ENCODE measurements around the gene KCNJ2.

KCNJ2 gene

GRCh38 chr17:70139449-70139993 lies 29.8 kb upstream of the KCNJ2 start:
- Histone ChIP-seq H3K4me2 (ENCODE audit: low read length) (no peak overlapping the region), H3K79me2 (ENCODE audit: control insufficient read depth, low read length) (no peaks in the 10 kb centered on the region), H3K27ac (ENCODE audit: low read depth, low read length) (no peak overlapping the region), H3K4me1 (ENCODE audit: control insufficient read depth, low read length) (no peaks in the 10 kb centered on the region), H3F3A (ENCODE audit: control insufficient read depth, insufficient read depth) (no peaks in the 10 kb centered on the region), H3K9me2 (replicated peaks; ENCODE audit: control insufficient read depth, low read length) (no peaks in the 10 kb centered on the region), H3K9me3 (ENCODE audit: control insufficient read depth, insufficient read depth, low read length) (no peaks in the 10 kb centered on the region), H3K4me3 (ENCODE audit: low read length) (no peak overlapping the region), H3K27me3 (ENCODE audit: control insufficient read depth, low read length) (no peaks in the 10 kb centered on the region), H3K36me3 (ENCODE audit: control insufficient read depth, low read length) (no peaks in the 10 kb centered on the region), H4K20me1 (ENCODE audit: control insufficient read depth, insufficient read depth, low read depth, low read length) (no peaks in the 10 kb centered on the region)
- no peak for TF ChIP-seq CTCF (IDR thresholded peaks at IDR 0.05; ENCODE audit: low read depth, low read length, poor library complexity, severe bottlenecking)
- TF ChIP-seq EZH2phosphoT487 (IDR thresholded peaks at IDR 0.05; ENCODE audit: borderline replicate concordance, low read length): no peak

GRCh38 chr17:70144260-70144846 lies 25.0 kb upstream of the KCNJ2 start:
- Histone ChIP-seq H3K27ac (ENCODE audit: low read depth, low read length) (no peak overlapping the region), H3K79me2 (ENCODE audit: control insufficient read depth, low read length) (no peaks in the 10 kb centered on the region), H3K9me3 (ENCODE audit: control insufficient read depth, insufficient read depth, low read length) (no peaks in the 10 kb centered on the region), H3K9me2 (replicated peaks; ENCODE audit: control insufficient read depth, low read length) (no peaks in the 10 kb centered on the region), H4K20me1 (ENCODE audit: control insufficient read depth, insufficient read depth, low read depth, low read length) (no peaks in the 10 kb centered on the region), H3K36me3 (ENCODE audit: control insufficient read depth, low read length) (no peaks in the 10 kb centered on the region), H3K27me3 (ENCODE audit: control insufficient read depth, low read length) (no peaks in the 10 kb centered on the region), H3K4me1 (ENCODE audit: control insufficient read depth, low read length) (no peaks in the 10 kb centered on the region), H3K4me2 (ENCODE audit: low read length) (no peak overlapping the region), H3K4me3 (ENCODE audit: low read length) (no peak overlapping the region), H3F3A (ENCODE audit: control insufficient read depth, insufficient read depth) (no peaks in the 10 kb centered on the region)
- TF ChIP-seq CTCF (IDR thresholded peaks at IDR 0.05; ENCODE audit: low read depth, low read length, poor library complexity, severe bottlenecking) (peak; percentile 74), EZH2phosphoT487 (IDR thresholded peaks at IDR 0.05; ENCODE audit: borderline replicate concordance, low read length) (no peak)

DNA sequence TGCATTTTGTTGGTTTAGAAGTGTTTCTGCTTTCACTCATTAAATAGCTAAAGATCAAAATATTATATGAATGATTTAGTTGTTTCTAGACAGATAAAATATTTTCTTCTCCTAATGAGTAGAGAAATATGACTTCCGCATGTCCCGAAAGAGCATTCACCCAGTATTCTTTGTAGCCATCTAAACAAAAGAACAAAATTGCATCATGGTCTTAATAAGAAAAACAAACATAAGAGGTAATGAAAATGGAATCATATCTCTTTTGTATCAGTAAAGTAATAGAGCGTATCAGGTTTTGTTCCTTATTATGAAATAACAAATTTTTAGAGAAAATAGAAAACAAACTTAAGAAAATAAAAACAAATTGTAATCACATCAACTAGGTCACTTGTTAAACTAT lies 16.1 kb upstream of the KCNJ2 start:
- no peaks in the 10 kb centered on the region for H3F3A ChIP-seq (ENCODE audit: control insufficient read depth, insufficient read depth)
- no peak overlapping the region for H3K4me3 ChIP-seq (ENCODE audit: low read length)
- H3K36me3 ChIP-seq (ENCODE audit: control insufficient read depth, low read length): no peaks in the 10 kb centered on the region
- no peaks in the 10 kb centered on the region for H3K79me2 ChIP-seq (ENCODE audit: control insufficient read depth, low read length)
- H3K4me2 ChIP-seq (ENCODE audit: low read length): no peak overlapping the region
- H3K9me2 ChIP-seq (replicated peaks; ENCODE audit: control insufficient read depth, low read length): no peaks in the 10 kb centered on the region
- no peaks in the 10 kb centered on the region for H3K27me3 ChIP-seq (ENCODE audit: control insufficient read depth, low read length)
- H3K27ac ChIP-seq (ENCODE audit: low read depth, low read length): no peak overlapping the region
- TF ChIP-seq EZH2phosphoT487 (IDR thresholded peaks at IDR 0.05; ENCODE audit: borderline replicate concordance, low read length) (no peak), CTCF (IDR thresholded peaks at IDR 0.05; ENCODE audit: low read depth, low read length, poor library complexity, severe bottlenecking) (no peak)
- no peaks in the 10 kb centered on the region for H4K20me1 ChIP-seq (ENCODE audit: control insufficient read depth, insufficient read depth, low read depth, low read length)
- H3K9me3 ChIP-seq (ENCODE audit: control insufficient read depth, insufficient read depth, low read length): no peaks in the 10 kb centered on the region
- no peaks in the 10 kb centered on the region for H3K4me1 ChIP-seq (ENCODE audit: control insufficient read depth, low read length)

Data from DOHH2 (cell line).